Psoas muscle (tissue), 8 donors: ENCODE measurements around the gene DNMT3A. TPM values are rescaled to one million over a fixed set of nuclear protein-coding genes. Genes with fewer than 3 reads are reported as not detected.

Experiments used
- ATAC-seq, 4 donors: fragments of 200-7000 bp; cut with Tn5 transposase; one replicate each; pipeline ENCODE4 v1.9.1; 2020; ENCODE audit warnings: moderate library complexity in 3 of 4, mild to moderate bottlenecking in 2 of 4
- DNase-seq, 2 donors: peaks; one replicate each; pipeline ENCODE4 v3.0.0-alpha.2; 2020
- H3K27ac ChIP-seq: fragments of 200-600 bp; one replicate; pipeline ENCODE4 v1.8.0; 2022
- H3K27me3 ChIP-seq, 3 donors: fragments of 200-600 bp in 1 of 3; one replicate each; pipeline versions ENCODE4 v1.6.1 to v1.8.0; 2013 to 2022; ENCODE audit warnings: low read length in 2 of 3, mild to moderate bottlenecking in 2 of 3, moderate library complexity in 1 of 3; ENCODE audit not compliant: insufficient read depth in 3 of 3
- H3K36me3 ChIP-seq, 2 donors: fragments of 200-600 bp in 1 of 2; one replicate each; pipeline versions ENCODE4 v1.6.1 to v1.8.0; 2013 to 2022; ENCODE audit warnings: low read depth in 1 of 2, mild to moderate bottlenecking in 1 of 2, moderate library complexity in 1 of 2; ENCODE audit not compliant: insufficient read depth in 1 of 2
- H3K4me1 ChIP-seq: fragments of 200-600 bp; one replicate; pipeline ENCODE4 v1.8.0; 2022
- H3K4me3 ChIP-seq: fragments of 200-600 bp; one replicate; pipeline ENCODE4 v1.8.0; 2022; ENCODE audit warnings: mild to moderate bottlenecking
- H3K9me3 ChIP-seq: fragments of 200-600 bp; one replicate; pipeline ENCODE4 v1.8.0; 2022
- WGBS, 3 donors: extraction: QIAGEN DNeasy Blood & Tissue Kit; methylation state at CpG; one replicate each; pipeline versions ENCODE4 v1.1.6 to v1.1.7; 2013; 5-methylcytosine and 5-hydroxymethylcytosine counted together
- intact Hi-C, 2 donors: fragments of 100-400 bp; cut with DNase I; formaldehyde crosslinking; loops; one replicate each; pipeline versions ENCODE4 v1.11.0 to v1.14.2; 2022
- polyA plus RNA-seq, 3 donors: library from polyadenylated mRNA; stranded (reverse); fragments of 200-250 nt; gene quantifications; one replicate each; pipeline ENCODE4 v1.2.3, GENCODE V29; 2013
- total RNA-seq, 4 donors: library from RNA; stranded (reverse); fragmentation: NEBNext Ultra II Directional in 2 of 4; extraction: Animal tissue kit (Norgen Biotek cat#: 25700) in 2 of 4; gene quantifications; one replicate each; pipeline versions ENCODE4 v1.2.1 to v1.2.4, GENCODE V29; 2021 to 2023
- TF ChIP-seq, protein P1 (sequence below): fragments of 200-600 bp; IDR thresholded peaks from one replicate; pipeline ENCODE4 v1.8.0; 2022; ENCODE audit warnings: antibody characterized with exemption
- donor health status: healthy with polysubstance abuse.
- donor health status: DM: no; HTN: no; CAD: no; lungs with moderate emphysema.
- donor health status: Bipolar disorder and iron deficiency.
- donor health status: healthy.
- donor health status: DM: yes; HTN: yes; CAD: no.
- donor health status: DM: no; HTN: no; CAD: no.
- donor health status: DM: no; HTN: no; CAD: no.
- donor health status: DM: yes; HTN: yes; CAD: no.

Gene DNMT3A
- total and polyA plus RNA-seq, 7 donors, result 7.1 to 26.2 (median 20.6) TPM

DNA sequence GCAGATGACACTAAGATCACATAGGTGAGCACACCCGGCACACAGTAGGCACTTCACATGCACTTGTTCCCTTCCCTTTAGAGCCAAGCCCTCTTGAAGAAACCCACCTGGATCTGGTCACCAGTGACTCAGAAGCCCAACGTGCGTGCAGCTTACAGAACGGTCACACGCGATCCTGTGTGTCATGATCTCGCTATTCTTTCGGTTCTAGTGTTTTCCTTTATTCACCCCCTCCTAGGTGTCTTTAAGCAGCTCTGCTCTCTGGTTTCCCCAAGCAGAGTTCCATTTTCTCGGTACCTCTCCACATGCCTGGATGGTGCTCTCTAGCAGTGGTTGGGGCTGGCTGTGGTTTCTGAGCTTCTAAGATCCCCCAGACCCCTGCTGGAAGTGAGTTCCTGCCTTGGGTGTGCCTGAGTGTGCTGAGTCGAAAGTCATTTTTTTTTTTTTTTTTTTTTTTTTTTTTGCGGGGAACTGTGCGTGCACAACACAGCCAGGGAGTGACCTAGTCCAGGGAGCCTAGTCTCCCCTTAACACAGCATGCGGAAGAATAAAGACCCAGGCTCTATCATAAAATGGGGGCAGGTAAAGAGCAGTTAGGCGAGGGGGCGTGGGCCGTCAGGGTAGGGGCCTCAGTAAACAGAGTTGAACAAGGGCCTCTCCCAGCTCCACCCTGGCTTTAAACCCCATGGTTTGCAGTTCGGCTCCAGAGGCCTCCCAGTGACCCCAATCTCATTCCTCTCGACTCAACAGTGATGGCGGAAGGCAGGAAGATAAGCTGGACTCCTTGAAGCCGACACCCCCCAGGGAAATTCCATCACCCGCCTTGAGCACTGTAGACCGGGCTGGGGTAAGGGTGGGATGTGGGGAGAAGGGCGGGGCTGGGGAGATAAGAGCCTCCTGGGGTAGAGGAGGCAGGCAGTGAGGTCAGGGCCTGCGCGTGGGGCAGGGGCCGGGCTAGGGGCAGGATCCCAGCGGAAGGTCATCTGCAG is 29.8 kb upstream of the DNMT3A start:
- 92 to 96% (median 93%) methylated on average over 26 to 27 of the region's 27 CpGs for WGBS, 3 donors
- Histone ChIP-seq H3K9me3 (no peaks in the 10 kb centered on the region), H3K27me3 (no peaks in the 10 kb centered on the region), H3K27ac (no peak overlapping the region), H3K4me3 (no peak overlapping the region), H3K4me1 (peaks cover 13% of the 10 kb centered on the region), H3K36me3 (no peaks in the 10 kb centered on the region)
- ATAC-seq (no peak), DNase-seq (peak in 1 of 2 donors; percentile 34)
- intact Hi-C loops, result loop anchor here in 1 of 2 donors (10.0 kb wide), 1 partner anchor 153 kb away; no protein-coding TSS in a partner anchor
- TF ChIP-seq, protein P1, sequence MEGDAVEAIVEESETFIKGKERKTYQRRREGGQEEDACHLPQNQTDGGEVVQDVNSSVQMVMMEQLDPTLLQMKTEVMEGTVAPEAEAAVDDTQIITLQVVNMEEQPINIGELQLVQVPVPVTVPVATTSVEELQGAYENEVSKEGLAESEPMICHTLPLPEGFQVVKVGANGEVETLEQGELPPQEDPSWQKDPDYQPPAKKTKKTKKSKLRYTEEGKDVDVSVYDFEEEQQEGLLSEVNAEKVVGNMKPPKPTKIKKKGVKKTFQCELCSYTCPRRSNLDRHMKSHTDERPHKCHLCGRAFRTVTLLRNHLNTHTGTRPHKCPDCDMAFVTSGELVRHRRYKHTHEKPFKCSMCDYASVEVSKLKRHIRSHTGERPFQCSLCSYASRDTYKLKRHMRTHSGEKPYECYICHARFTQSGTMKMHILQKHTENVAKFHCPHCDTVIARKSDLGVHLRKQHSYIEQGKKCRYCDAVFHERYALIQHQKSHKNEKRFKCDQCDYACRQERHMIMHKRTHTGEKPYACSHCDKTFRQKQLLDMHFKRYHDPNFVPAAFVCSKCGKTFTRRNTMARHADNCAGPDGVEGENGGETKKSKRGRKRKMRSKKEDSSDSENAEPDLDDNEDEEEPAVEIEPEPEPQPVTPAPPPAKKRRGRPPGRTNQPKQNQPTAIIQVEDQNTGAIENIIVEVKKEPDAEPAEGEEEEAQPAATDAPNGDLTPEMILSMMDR, result no peak

DNA sequence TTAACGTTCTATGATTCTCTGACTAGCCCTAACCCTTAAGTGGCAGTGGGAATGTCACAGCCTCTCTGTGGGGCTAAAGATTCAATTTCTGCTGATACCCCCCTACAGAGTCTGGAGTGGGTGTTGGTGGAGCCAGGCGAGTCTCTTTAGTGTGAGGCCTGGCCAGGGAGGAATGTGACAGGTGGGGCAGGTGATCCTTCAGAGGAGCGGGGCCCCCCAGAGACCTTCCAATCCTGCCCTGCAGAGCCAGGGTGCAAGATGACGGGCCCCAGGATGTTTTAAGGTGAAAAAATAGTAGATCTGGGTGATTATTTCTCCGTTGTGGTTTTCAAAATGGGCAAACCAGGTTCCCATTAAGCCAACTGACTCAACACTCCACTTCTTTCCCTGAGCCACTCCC is 28.2 kb upstream of the DNMT3A start:
- Histone ChIP-seq H3K36me3 (no peaks in the 10 kb centered on the region), H3K9me3 (no peaks in the 10 kb centered on the region), H3K27ac (no peak overlapping the region), H3K4me3 (no peak overlapping the region), H3K4me1 (peaks cover 7% of the 10 kb centered on the region), H3K27me3 (no peaks in the 10 kb centered on the region)
- ATAC-seq, result no peak
- 82 to 88% (median 83%) methylated on average over 5 of the region's 5 CpGs for WGBS, 3 donors
- TF ChIP-seq, protein P1, result no peak
- DNase-seq, result peak in 1 of 2 donors; percentile 15
- intact Hi-C loops, result loop anchor here in 1 of 2 donors (10.0 kb wide), 1 partner anchor 155 kb away; no protein-coding TSS in a partner anchor

DNA sequence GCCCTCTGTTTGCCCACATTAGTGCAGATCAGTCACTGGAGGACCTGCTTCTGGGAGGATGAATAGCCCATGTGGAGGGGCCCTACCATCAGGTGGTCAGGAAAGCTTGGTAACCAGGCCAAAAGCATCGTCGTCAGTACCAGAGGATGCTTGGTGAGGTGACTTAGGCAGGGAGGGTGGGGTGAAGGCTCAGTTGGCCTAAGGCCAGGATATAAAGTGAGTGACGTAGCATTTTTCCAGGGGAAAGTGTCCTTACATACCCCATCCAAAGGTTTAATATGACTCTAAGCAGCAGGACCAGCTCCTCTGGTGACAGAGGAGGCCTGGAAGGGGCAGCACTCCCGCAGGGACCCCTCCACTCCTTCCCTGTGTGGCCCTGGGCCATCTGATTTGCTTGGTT is 27.7 kb upstream of the DNMT3A start:
- Histone ChIP-seq H3K27ac (no peak overlapping the region), H3K9me3 (no peaks in the 10 kb centered on the region), H3K36me3 (no peaks in the 10 kb centered on the region), H3K4me1 (peaks cover 7% of the 10 kb centered on the region), H3K27me3 (no peaks in the 10 kb centered on the region), H3K4me3 (no peak overlapping the region)
- DNase-seq (no peak), ATAC-seq (no peak)
- TF ChIP-seq, protein P1, result no peak
- intact Hi-C loops, result no loop called here
- 82 to 86% (median 85%) methylated on average over 4 of the region's 4 CpGs for WGBS, 3 donors

DNA sequence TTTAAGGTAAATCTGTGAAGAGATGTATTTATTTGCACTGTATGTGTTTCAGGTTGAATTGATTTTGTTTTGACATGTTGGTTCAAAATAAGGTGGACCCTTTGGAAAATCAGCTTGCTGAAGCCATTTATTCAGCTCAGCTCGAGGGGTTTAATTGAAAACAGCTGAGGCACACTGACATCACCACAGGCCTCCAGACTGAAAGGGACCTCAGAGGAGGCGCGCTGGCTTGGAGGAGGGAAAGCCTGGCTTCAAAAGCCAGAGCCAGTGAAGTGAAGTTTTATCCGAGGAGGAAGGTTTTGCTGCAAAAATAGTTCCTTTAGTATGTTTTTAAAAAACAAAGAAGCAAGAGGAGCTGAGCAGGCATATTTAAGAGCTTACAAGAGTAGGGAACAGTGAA is 26.9 kb upstream of the DNMT3A start:
- intact Hi-C loops, result no loop called here
- 67 to 74% (median 69%) methylated on average over 4 of the region's 4 CpGs for WGBS, 3 donors
- DNase-seq, result no peak
- Histone ChIP-seq H3K9me3 (no peaks in the 10 kb centered on the region), H3K4me1 (peaks cover 7% of the 10 kb centered on the region), H3K36me3 (no peaks in the 10 kb centered on the region), H3K4me3 (no peak overlapping the region), H3K27ac (no peak overlapping the region), H3K27me3 (no peaks in the 10 kb centered on the region)
- no peak for ATAC-seq
- TF ChIP-seq, protein P1, result no peak
